GM18868 (cell line): Measurements from ENCODE around the gene DUSP15.
"Not testable (repeated sequence)": the region's sequence is repeated elsewhere in the genome, so short reads cannot be mapped to it uniquely, and the experiment has no call there.

Experiments used
- ATAC-seq: cut with Tn5 transposase; IDR thresholded peaks from one replicate; pipeline ENCODE4 v1.9.1; 2021; ENCODE audit warnings: mild to moderate bottlenecking, moderate library complexity; ENCODE audit not compliant: unreplicated experiment

Gene DUSP15

GRCh38 chr20:31824125-31824485 is 46.2 kb downstream of the DUSP15 start:
- no peak for ATAC-seq

- ATAC-seq: no peak
Measured at GRCh38 chr20:31823360-31824124, 46.8 kb downstream of the DUSP15 start.

- peak; percentile 69 for ATAC-seq
Measured at GRCh38 chr20:31822421-31823330, 47.7 kb downstream of the DUSP15 start.

GRCh38 chr20:31821427-31821826 is 48.9 kb downstream of the DUSP15 start:
- no peak for ATAC-seq

- ATAC-seq: no peak
Measured at GRCh38 chr20:31820228-31820627, 50.1 kb downstream of the DUSP15 start.

GRCh38 chr20:31819083-31819784 is 51.1 kb downstream of the DUSP15 start, which contains the start of gene MYLK2:
TSS of gene MYLK2 (plus strand) at chr20:31819356. CDS start at chr20:31819581, 225 bp downstream.
- ATAC-seq: no peak

- no peak for ATAC-seq
Measured at GRCh38 chr20:31818376-31818908, 51.9 kb downstream of the DUSP15 start.

- ATAC-seq: no peak
Measured at GRCh38 chr20:31817461-31817860, 52.9 kb downstream of the DUSP15 start.

- no peak for ATAC-seq
Measured at GRCh38 chr20:31816221-31816620, 54.1 kb downstream of the DUSP15 start.

GRCh38 chr20:31815408-31816188 is 54.7 kb downstream of the DUSP15 start:
- no peak for ATAC-seq

- ATAC-seq: not testable (repeated sequence)
Measured at GRCh38 chr20:31814142-31814541, 56.2 kb downstream of the DUSP15 start.

- ATAC-seq: no peak
Measured at GRCh38 chr20:31813611-31814010, 56.7 kb downstream of the DUSP15 start.

- ATAC-seq: no peak
Measured at GRCh38 chr20:31811796-31812728, 58.3 kb downstream of the DUSP15 start.

- no peak for ATAC-seq
Measured at GRCh38 chr20:31811198-31811597, 59.1 kb downstream of the DUSP15 start.
